Measurements from ENCODE around the gene STOX1.
"Not testable (repeated sequence)": the region's sequence is repeated elsewhere in the genome, so short reads cannot be mapped to it uniquely, and the experiment has no call there.

STOX1 gene

GRCh38 chr10:68826764-68827591, at the start of gene STOX1:
Gene STOX1, plus strand, starts transcription at chr10:68827531. Its CDS starts 93 bp downstream, at chr10:68827624.
- peak; percentile 71 for DNase-seq

GRCh38 chr10:68781613-68782574, 45.4 kb upstream of the STOX1 start:
- DNase-seq, result no peak

- peak; percentile 11 for DNase-seq
Measured at GRCh38 chr10:68784476-68784875, 42.9 kb upstream of the STOX1 start.

- no peak for DNase-seq
Measured at GRCh38 chr10:68787813-68788212, 39.5 kb upstream of the STOX1 start.

- DNase-seq, result no peak
Measured at GRCh38 chr10:68790476-68790875, 36.9 kb upstream of the STOX1 start.

- no peak for DNase-seq
Measured at GRCh38 chr10:68792115-68792514, 35.2 kb upstream of the STOX1 start.

GRCh38 chr10:68795886-68796532, 31.3 kb upstream of the STOX1 start:
- no peak for DNase-seq

- DNase-seq, result peak; percentile 21
Measured at GRCh38 chr10:68796605-68797004, 30.7 kb upstream of the STOX1 start.

GRCh38 chr10:68800211-68800610, 27.1 kb upstream of the STOX1 start:
- no peak for DNase-seq

GRCh38 chr10:68804692-68805091, 22.6 kb upstream of the STOX1 start:
- DNase-seq, result no peak

- DNase-seq, result not testable (repeated sequence)
Measured at GRCh38 chr10:68810830-68811229, 16.5 kb upstream of the STOX1 start.

GRCh38 chr10:68811314-68812009, 15.9 kb upstream of the STOX1 start:
- DNase-seq, result no peak

GRCh38 chr10:68812420-68812819, 14.9 kb upstream of the STOX1 start:
- DNase-seq, result no peak

GRCh38 chr10:68813559-68813958, 13.8 kb upstream of the STOX1 start:
- DNase-seq, result no peak

GRCh38 chr10:68816796-68817412, 10.4 kb upstream of the STOX1 start:
- DNase-seq, result no peak

- not testable (repeated sequence) for DNase-seq
Measured at GRCh38 chr10:68820359-68820758, 7.0 kb upstream of the STOX1 start.

- not testable (repeated sequence) for DNase-seq
Measured at GRCh38 chr10:68822626-68823025, 4.7 kb upstream of the STOX1 start.

GRCh38 chr10:68827592-68827959, 245 bp downstream of the STOX1 start:
- DNase-seq, result not testable (repeated sequence)

- peak; percentile 9 for DNase-seq
Measured at GRCh38 chr10:68828083-68828601, 811 bp downstream of the STOX1 start.

- no peak for DNase-seq
Measured at GRCh38 chr10:68828833-68829232, 1.5 kb downstream of the STOX1 start.

GRCh38 chr10:68829521-68829920, 2.2 kb downstream of the STOX1 start:
- no peak for DNase-seq

GRCh38 chr10:68829952-68830351, 2.6 kb downstream of the STOX1 start:
- DNase-seq, result no peak

All from EL (cell line).